GM21447 (cell line): ENCODE data around the gene CLSTN1.

Experiments used
- ATAC-seq: cut with Tn5 transposase; IDR thresholded peaks from one replicate; pipeline ENCODE4 v1.9.1; 2021; ENCODE audit not compliant: unreplicated experiment

Gene CLSTN1

DNA sequence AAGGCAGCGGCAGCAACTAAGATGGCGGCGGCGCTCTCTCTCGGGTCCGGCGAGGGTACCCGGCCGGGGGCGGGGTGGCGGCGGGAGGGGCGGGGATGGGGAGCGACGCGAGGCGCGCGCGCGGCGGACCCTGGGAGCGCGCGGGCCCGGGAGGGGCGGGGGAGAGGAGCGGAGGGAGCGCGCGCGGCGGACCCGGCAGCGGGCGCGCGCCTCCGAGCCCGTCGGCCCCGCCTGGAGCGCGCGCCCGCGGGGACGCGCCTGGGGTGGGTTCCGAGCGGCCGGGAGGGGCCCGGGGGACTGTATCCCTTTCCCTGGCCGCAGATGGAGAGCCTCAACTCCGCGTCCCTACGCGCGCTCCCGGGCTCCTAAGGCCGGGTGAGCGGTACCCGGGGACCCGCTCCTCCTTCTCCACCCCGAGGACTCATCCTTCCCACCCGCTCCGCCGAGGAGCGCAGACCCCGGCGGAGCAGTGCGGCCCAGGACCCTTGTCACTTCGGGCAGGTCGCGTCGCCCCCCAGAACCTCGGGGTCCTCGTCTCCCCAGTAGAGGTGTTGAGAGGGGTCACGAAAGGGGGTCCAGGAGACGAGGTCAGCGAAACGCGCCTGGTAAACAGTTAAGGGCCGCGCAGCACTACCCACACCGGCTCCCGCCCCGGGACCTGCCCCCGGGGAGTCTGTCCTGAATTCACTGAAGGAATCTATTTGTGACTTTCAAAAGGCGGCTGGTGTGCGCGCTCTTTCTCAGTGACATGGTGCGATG, at the start of gene CLSTN1:
Gene CLSTN1, minus strand, starts transcription at position 23 of the 759 bp plus-strand sequence. CDS start 232 bp downstream, outside the sequence.
- peak; percentile 50 for ATAC-seq

GRCh38 chr1:9873385-9873784, 49.6 kb upstream of the CLSTN1 start:
- ATAC-seq, result no peak

GRCh38 chr1:9872430-9873165, 48.8 kb upstream of the CLSTN1 start:
- ATAC-seq, result no peak

GRCh38 chr1:9871707-9872425, 48.1 kb upstream of the CLSTN1 start:
- no peak for ATAC-seq

DNA sequence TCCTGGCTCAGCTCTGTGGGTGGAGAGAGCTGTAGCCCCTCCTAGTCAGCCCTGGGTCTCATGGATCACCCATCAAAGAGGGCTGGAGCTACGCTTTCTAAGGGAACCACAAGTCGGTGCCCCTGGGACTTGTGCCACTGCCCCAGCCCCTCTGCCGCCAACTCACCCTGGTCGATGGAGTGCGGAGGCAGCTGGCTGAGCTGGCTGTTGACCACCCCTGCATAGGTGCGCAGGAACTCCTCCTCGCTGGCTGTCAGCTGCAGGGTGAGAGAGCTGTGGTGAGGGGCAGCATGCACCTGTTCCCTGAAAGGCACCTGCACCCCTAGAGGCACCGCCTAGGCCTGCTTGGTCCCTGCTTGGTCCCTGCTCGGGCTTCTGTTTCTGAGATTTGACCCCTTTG, 47.3 kb upstream of the CLSTN1 start:
- no peak for ATAC-seq

DNA sequence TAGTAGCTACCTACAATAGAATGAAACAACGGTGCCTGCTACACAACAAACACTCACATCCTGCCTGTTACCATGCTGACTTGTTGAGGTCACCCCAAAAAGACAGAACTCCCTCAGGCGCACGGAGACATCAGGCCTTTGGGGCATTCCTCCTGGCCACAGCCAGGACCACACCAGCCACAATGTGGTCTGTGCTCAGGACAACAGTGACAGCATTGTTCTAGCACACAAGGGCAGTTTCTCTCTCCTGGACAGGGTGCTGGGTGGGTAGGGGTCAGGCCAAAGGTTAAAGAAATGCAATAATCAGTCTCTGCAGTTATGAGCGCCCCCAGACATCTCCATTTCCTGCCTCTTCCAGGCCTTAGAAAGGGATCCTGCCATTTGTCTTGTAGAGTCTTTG, 46.8 kb upstream of the CLSTN1 start:
- ATAC-seq, result no peak

DNA sequence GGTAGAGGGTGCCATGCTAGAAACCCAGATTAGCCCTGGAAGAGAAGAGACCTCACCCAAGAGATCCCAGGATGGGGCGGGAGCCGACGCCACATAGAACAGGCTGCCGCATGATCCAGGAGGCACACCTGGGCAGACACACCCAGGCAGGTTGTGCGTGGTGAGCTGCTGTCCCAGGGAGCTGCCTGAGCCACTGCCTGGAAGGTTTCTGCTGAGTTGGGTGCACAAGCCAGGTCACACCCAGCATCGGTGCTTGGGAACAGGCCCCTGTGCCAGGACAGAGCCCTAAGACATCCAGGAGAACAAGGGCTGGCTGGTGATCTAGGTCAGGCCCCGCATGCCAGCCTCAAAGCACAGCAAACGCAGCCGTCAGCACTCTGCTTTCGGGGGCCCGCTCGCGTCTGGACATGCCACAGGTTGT, 46.1 kb upstream of the CLSTN1 start:
- ATAC-seq, result no peak

GRCh38 chr1:9868244-9868590, 44.5 kb upstream of the CLSTN1 start:
- ATAC-seq, result no peak

DNA sequence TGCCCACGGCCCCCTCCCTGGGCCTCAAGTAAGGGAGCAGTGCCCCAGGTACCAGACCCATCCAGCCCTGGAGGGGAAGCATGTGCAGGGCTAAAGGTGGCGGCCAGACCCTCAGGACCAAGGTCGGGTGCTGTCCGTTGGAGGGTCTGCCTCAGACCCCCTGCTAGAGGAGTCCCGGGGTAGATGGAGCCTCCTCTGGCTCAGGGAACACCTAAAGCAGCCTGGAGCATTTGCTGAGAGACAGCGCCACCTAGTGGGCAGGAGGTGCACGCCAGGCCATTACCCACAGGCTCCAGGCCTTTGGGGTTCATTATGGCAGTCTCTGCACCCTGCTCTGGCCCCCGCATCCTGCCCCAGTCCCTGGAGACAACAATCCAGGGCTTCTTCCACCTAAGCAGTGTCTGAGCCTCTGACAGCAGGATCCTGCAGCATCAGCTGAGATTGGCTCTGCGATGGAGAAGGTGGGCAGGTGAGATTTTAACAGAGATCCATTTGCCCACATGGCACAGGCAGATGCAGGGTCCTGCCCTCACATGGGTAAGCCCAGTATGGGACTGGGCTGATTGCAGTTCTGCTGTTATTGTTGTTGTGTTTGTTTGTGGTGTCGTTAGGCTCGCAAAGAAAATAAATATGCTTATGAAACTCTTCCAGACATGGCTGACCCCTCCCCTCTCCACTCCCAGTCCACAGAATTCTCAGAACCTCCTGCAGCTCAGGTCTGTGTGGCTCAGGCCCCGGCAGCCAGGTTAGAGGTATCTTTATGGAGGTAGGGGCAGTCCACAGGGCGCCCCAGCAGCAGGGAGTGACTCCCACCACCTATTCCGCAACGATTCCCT, 43.9 kb upstream of the CLSTN1 start:
- ATAC-seq, result no peak

DNA sequence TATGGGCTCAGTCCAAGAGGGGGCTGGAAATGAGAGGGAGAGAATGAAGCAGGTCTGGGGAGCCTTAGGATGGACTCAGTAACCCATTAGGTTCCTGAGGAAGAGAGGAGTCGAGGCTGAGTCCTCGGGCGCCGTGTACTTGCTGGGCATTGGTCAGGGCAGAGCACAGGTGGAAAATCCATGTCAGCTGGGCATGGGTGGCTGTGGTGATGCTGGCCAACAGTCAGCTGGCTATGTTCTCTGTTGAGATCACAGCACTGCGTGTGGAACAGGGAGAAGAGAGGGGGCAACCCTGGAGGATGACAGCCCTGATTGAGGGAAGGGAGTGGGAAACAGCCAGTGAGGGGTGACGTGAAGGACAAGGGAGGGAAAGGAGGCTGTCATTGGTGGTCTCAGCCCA, 43.1 kb upstream of the CLSTN1 start:
- ATAC-seq, result no peak

- ATAC-seq, result no peak
Measured at GRCh38 chr1:9865724-9866123, 42.0 kb upstream of the CLSTN1 start.

DNA sequence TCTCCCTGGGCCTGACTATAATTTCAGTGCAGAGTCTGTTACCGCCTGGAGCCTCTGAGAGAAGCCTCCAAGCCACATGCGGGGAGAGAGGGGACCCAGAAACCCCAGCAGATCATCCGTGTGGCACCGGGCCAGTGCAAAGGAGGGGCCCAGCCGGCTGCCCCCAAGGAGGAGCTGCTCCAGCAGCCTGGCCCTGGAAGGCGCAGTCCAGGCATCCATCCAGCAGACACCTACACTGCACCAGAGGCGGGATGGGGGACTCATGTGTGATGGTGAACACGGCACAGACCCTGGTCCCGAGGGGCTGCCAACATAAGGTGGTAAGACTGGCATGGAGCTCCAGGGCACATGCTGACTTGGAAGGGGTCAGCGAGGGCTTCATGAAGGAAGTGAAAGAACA, 39.6 kb upstream of the CLSTN1 start:
- no peak for ATAC-seq

DNA sequence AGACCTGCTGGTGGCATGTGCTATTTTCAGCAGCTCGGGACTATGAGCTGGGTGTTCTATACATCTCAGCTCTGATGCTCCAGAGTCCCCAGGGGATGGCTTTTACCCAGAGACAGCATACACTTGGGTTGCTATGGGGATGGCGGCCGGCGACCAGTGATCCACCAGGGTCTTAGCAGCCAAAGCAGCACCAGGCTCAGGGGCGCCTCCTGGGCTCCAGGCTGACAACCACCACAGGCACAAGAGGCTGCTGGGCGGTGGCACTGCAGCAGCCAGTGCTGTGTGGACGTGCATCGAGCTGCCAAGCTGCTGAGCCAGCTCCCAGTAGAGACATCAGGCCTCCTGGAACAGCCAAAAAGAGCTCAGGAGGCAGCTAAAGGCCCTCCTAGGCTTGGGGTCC, 37.6 kb upstream of the CLSTN1 start:
- no peak for ATAC-seq

DNA sequence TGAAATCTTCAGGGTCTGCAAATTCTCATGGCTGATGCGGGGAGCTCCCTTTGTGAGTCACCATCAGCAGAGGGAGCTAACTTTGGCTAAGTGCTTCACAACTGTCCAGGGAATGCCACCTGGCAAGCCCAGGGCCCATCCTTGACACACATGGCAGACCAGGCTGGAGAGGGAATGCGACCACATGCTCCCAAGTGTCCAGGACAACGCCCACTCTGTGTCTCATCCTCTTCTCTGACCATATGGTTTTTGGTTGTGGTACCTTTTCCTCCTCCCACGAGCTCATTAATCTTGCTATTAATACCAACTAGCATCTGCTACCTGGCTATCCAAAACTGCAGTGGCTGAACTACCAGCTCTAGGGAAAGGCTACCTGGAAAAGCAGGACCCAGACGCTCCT, 37.1 kb upstream of the CLSTN1 start:
- ATAC-seq, result no peak

DNA sequence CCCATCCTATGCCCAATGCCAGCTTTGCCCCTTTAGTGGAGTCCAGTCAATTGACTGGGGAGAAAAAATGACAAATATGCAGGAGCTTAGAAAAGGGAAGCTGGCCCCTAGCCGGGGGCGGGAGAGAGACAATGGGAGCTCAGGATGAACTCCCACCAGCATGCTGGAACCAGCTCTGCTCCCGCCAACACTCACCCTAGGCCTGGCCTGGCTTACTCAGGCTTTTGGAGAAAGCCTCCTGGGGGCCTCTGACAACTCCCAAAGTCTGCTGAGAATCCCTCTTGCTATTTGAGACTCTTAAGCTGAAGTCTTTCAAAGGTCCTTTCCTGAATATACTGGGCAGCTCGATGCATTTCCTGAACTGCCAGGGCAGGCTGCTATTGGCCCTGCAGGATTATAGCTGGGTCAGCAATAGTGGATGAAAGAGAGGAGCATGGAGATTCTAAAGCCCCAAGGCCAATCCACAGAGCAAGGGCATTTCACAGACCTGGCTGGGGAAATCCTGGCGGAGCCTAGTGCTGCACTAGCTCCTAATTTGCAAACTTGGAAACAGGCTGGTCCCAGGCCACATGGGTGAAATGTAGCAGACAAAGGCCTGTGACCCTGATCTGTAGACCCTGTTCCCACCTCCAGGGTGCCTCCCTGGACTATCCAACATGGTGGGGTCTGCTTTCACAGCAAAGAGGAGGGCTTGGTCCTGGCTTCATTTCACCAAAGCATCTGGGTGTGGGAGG, 35.7 kb upstream of the CLSTN1 start:
- ATAC-seq, result no peak

DNA sequence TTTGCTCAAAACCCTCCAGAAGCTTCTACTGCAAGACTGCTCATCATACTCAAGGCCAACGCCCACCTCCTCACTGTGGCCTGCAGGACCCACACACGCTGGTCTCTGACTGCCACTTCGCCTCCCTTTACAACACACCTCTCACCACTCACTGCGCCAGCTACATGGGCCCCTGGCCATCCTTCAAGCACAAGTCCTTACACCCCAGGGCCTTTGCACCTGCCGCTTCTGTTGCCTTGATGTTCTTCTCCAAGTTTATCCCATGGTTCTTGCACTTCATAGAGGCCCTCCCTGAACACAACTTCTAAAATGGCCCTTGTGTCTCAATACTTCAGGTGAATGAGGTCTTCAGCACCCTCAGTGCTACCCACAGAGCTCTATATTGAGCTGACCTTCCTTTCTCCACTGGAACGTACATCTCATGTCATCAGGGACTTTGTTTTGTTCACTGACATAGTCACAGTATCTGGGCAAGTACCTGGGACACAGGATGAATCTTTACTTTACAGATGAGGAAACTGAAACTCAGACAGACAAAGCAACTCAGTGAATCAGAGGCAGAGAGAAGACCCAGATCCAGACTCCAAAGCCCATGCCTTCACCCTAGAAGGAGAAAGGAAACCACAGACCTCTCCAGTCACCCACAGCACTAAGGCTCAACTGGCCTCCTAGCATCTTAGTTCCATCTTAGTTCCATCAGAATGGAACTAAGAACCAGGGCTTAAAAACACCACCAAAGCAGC, 34.7 kb upstream of the CLSTN1 start:
- no peak for ATAC-seq

DNA sequence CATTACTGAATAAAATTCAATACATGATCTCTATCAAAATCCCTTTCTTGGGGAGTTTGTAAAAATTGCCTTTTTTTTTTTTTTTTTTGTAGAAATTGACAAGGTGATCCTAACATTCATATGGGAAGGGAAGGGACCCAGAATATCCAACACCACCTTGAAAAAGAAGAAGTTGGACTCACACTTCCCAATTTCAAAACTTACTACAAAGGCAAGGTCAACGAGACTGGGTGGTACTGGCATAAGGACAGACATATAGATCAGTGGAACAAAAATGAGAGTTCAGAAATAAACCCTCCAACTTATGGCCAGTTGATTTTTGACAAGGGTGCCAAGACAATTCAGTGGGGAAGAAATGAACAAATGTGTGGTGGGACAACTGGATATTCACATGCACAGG, 31.4 kb upstream of the CLSTN1 start:
- ATAC-seq, result no peak

DNA sequence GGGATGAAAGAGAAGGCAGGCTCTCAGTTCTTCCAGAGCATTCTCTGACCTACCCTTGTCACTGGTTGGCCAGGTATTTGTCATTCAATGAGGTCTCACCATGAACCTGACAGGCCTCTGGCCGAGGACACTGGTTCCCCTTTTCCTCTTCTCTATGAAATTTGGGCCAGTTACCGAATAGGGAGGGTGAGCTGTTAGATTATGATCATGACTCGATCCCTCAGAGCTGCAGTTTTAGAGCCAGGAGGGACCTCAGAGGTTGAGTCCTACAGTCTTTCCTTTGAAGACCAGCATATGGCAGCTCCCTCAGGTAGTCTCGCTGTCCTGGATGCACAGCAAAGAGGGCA, 29.5 kb upstream of the CLSTN1 start:
- ATAC-seq, result no peak

- ATAC-seq, result no peak
Measured at GRCh38 chr1:9852410-9853248, 28.9 kb upstream of the CLSTN1 start.
